ENCODE results near the gene SHF. TPM values are rescaled to one million over a fixed set of nuclear protein-coding genes. Genes with fewer than 3 reads are reported as not detected.

The SHF gene
- total RNA-seq, 1 experiment from 2014 or later: 7.3 TPM

DNA sequence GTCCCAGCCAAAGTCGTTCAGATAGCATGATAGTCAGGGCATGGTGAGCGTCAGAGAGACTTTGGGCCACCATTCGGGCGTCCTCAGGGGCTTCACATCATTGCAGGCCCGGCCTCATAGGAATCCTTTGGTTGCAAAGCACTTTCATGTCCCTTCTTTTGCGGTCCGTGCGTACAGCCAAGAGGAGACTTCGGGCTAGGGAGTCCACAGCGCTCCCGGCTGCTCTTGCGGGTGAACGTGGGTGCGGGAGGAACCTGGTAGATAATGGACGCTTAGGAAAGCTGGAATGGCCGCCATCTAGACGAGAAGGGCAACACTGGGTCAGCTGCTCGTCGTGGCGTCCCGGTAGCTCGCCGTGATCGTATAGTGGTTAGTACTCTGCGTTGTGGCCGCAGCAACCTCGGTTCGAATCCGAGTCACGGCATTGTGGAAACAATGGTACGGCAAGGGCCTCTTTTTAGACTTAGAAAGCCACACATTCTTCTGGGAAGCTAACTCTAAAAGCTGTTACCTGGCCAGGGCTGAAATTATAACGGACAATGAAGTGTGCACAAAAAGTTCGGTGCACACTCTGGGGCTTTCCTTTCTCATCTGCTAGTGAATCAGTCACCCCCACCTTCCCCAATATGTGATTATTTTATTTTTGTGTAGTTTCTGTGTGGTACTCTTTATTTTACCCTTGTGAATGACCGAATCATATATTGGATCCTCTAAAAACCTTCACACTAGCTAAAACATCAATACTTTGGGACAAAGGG is 13.2 kb upstream of the SHF start:
- BruUV-seq (replicated peaks): TSS peak; percentile 99
- no peaks in the 10 kb centered on the region for H3K4me1 Mint-ChIP-seq (ENCODE audit: low read depth, unreplicated experiment)
- H3K9me3 Mint-ChIP-seq (ENCODE audit: low read depth, unreplicated experiment): no peaks in the 10 kb centered on the region
- TF ChIP-seq, protein P1, sequence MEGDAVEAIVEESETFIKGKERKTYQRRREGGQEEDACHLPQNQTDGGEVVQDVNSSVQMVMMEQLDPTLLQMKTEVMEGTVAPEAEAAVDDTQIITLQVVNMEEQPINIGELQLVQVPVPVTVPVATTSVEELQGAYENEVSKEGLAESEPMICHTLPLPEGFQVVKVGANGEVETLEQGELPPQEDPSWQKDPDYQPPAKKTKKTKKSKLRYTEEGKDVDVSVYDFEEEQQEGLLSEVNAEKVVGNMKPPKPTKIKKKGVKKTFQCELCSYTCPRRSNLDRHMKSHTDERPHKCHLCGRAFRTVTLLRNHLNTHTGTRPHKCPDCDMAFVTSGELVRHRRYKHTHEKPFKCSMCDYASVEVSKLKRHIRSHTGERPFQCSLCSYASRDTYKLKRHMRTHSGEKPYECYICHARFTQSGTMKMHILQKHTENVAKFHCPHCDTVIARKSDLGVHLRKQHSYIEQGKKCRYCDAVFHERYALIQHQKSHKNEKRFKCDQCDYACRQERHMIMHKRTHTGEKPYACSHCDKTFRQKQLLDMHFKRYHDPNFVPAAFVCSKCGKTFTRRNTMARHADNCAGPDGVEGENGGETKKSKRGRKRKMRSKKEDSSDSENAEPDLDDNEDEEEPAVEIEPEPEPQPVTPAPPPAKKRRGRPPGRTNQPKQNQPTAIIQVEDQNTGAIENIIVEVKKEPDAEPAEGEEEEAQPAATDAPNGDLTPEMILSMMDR (IDR thresholded peaks at IDR 0.05; ENCODE audit: unreplicated experiment): no peak
- CTCF ChIA-PET: interaction anchor here (0.8 to 2.7 kb wide), 11 partner anchors 21 to 201 kb away, joined by 3 to 21 read pairs (median 4); a partner anchor contains a TSS
- peak; percentile 85 for DNase-seq
- no peak overlapping the region for H3K4me3 Mint-ChIP-seq (ENCODE audit: low read depth, unreplicated experiment)
- no peaks in the 10 kb centered on the region for H3K27me3 Mint-ChIP-seq (ENCODE audit: unreplicated experiment)
- H3K27ac Mint-ChIP-seq (ENCODE audit: unreplicated experiment): no peak overlapping the region
- intact Hi-C loops (cut with micrococcal nuclease; ENCODE audit: unreplicated experiment): loop anchor here (1.0 kb wide), 1 partner anchor 38 kb away; no protein-coding TSS in a partner anchor
- no peaks in the 10 kb centered on the region for H3K36me3 Mint-ChIP-seq (ENCODE audit: insufficient read depth, unreplicated experiment)

DNA sequence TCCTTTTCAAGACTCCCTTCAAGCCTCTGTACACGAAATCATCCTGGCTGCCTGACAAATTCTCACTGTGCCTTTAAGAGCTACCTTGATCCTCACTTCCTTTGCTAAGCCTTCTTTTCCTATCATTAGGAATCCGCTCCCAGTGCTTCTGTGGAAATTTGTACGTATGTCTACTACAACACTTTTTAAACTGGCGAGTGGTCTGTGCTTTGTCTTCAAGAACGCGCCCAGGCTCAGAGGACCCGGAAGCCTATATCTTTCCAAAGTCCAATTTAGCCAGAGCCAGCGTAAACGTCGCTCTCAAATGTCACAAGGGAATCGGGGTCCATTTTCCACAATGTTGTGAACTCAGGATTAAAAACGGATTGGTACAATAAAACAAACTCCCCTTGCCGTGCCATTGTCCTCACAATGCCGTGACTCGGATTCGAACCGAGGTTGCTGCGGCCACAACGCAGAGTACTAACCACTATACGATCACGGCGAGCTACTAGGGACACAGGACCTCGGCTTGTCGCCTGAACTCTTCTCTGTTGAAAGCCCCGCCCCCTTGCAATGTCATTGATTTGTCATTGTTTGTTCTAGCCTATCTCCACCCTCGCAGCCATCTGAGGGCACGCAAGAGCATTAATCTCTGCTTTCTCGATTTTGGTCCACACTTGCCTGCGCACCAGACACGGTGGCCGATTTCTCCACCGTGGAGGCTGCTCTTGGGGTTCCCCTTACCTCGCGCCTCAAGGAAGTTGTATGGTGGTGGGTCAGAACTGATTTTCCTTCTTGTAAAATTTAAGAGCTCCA is 12.4 kb upstream of the SHF start:
- TF ChIP-seq, protein P1 (IDR thresholded peaks at IDR 0.05; ENCODE audit: unreplicated experiment): no peak
- no peak overlapping the region for H3K27ac Mint-ChIP-seq (ENCODE audit: unreplicated experiment)
- no peaks in the 10 kb centered on the region for H3K27me3 Mint-ChIP-seq (ENCODE audit: unreplicated experiment)
- H3K36me3 Mint-ChIP-seq (ENCODE audit: insufficient read depth, unreplicated experiment): no peaks in the 10 kb centered on the region
- H3K4me3 Mint-ChIP-seq (ENCODE audit: low read depth, unreplicated experiment): no peak overlapping the region
- intact Hi-C loops (cut with micrococcal nuclease; ENCODE audit: unreplicated experiment): loop anchor here (1.0 kb wide), 1 partner anchor 37 kb away; no protein-coding TSS in a partner anchor
- BruUV-seq (replicated peaks): TSS peak; percentile 100
- no peaks in the 10 kb centered on the region for H3K4me1 Mint-ChIP-seq (ENCODE audit: low read depth, unreplicated experiment)
- CTCF ChIA-PET: interaction anchor here (0.6 to 2.7 kb wide), 13 partner anchors 20 to 225 kb away, joined by 3 to 21 read pairs (median 4); a partner anchor contains a TSS
- peak; percentile 93 for DNase-seq
- H3K9me3 Mint-ChIP-seq (ENCODE audit: low read depth, unreplicated experiment): no peaks in the 10 kb centered on the region

DNA sequence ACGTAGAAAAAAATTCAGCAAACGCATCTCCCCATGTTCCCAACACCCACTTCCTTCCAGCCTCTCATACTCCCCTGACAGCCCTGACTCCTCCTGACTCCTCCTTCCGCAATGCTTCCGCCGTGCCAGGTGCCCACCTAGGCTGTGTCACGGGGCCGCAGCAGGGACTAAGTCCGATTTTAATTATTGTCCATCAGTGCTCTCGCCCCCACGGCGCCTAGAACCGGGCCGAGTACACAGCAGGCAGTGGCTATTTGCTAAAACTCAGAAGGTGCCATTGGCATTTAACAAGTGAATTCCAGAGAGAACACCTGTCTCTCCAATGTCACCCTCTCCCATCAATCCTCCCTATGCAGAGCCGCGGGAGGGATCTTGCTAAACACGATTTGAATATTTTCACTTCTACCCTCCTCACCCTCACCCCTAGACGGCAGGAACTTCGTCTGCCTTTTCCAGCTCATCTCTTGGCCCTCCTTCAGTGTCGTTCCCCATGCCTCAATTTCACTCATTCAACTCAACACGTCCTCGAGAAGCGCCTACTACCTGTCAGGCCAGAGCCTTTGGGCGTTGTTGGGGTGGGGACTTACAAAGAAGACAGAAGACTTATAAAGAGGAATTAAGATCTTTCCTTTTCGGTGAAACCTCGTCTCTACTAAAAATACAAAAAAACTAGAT is 11.5 kb upstream of the SHF start:
- intact Hi-C loops (cut with micrococcal nuclease; ENCODE audit: unreplicated experiment): no loop called here
- TF ChIP-seq, protein P1 (IDR thresholded peaks at IDR 0.05; ENCODE audit: unreplicated experiment): no peak
- Mint-ChIP-seq H3K4me1 (ENCODE audit: low read depth, unreplicated experiment) (no peaks in the 10 kb centered on the region), H3K9me3 (ENCODE audit: low read depth, unreplicated experiment) (no peaks in the 10 kb centered on the region), H3K4me3 (ENCODE audit: low read depth, unreplicated experiment) (no peak overlapping the region), H3K27ac (ENCODE audit: unreplicated experiment) (no peak overlapping the region), H3K27me3 (ENCODE audit: unreplicated experiment) (no peaks in the 10 kb centered on the region), H3K36me3 (ENCODE audit: insufficient read depth, unreplicated experiment) (no peaks in the 10 kb centered on the region)
- CTCF ChIA-PET: interaction anchor here (0.6 to 2.7 kb wide), 6 partner anchors 20 to 203 kb away, joined by 3 to 21 read pairs (median 5); a partner anchor contains a TSS
- no peak for DNase-seq
- no TSS peak for BruUV-seq (replicated peaks)
